Skeletal muscle cell (primary cell): ENCODE measurements around the gene CACNA1E.
"Not testable (repeated sequence)": the region's sequence is repeated elsewhere in the genome, so short reads cannot be mapped to it uniquely, and the experiment has no call there.

Source experiments
- DNase-seq: peaks from one replicate; pipeline ENCODE4 v3.0.0-alpha.2; 2010; ENCODE audit warnings: low read depth
- H3K4me3 ChIP-seq: 2 replicates; pipeline ENCODE4 v1.5.1; 2011; ENCODE audit warnings: low read depth, mild to moderate bottlenecking, control low read depth, low read length, moderate library complexity

Gene CACNA1E

GRCh38 chr1:181508486-181509165 lies 25.3 kb downstream of the CACNA1E start:
- DNase-seq = no peak
- H3K4me3 ChIP-seq = no peak overlapping the region

- DNase-seq = no peak
- H3K4me3 ChIP-seq = no peak overlapping the region
Observed at GRCh38 chr1:181513786-181514297, 30.5 kb downstream of the CACNA1E start.

- DNase-seq = no peak
- H3K4me3 ChIP-seq = no peak overlapping the region
Observed at GRCh38 chr1:181514298-181515290, 31.3 kb downstream of the CACNA1E start.

GRCh38 chr1:181516706-181517105 lies 33.4 kb downstream of the CACNA1E start:
- no peak for DNase-seq
- H3K4me3 ChIP-seq = no peak overlapping the region

- DNase-seq = no peak
Observed at GRCh38 chr1:181517181-181517875, 34.0 kb downstream of the CACNA1E start.

GRCh38 chr1:181518152-181518551 lies 34.8 kb downstream of the CACNA1E start:
- no peak for DNase-seq
- H3K4me3 ChIP-seq = no peak overlapping the region

More at GRCh38 chr1:181517181-181517875, 34.0 kb downstream of the CACNA1E start:
- H3K4me3 ChIP-seq = no peak overlapping the region

GRCh38 chr1:181522864-181523263 lies 39.5 kb downstream of the CACNA1E start:
- DNase-seq = no peak
- no peak overlapping the region for H3K4me3 ChIP-seq

- DNase-seq = no peak
Observed at GRCh38 chr1:181525104-181525721, 41.9 kb downstream of the CACNA1E start.

GRCh38 chr1:181528241-181528640 lies 44.9 kb downstream of the CACNA1E start:
- DNase-seq, H3K4me3 ChIP-seq: not testable (repeated sequence)

More at GRCh38 chr1:181525104-181525721, 41.9 kb downstream of the CACNA1E start:
- H3K4me3 ChIP-seq = no peak overlapping the region

- H3K4me3 ChIP-seq = no peak overlapping the region
- no peak for DNase-seq
Observed at GRCh38 chr1:181531441-181531840, 48.1 kb downstream of the CACNA1E start.

- no peak overlapping the region for H3K4me3 ChIP-seq
- DNase-seq = no peak
Observed at GRCh38 chr1:181531951-181532600, 48.8 kb downstream of the CACNA1E start.

- no peak overlapping the region for H3K4me3 ChIP-seq
- DNase-seq = no peak
Observed at GRCh38 chr1:181538836-181539235, 55.5 kb downstream of the CACNA1E start.

GRCh38 chr1:181541458-181541857 lies 58.1 kb downstream of the CACNA1E start:
- no peak for DNase-seq
- H3K4me3 ChIP-seq = no peak overlapping the region

- no peak for DNase-seq
- no peak overlapping the region for H3K4me3 ChIP-seq
Observed at GRCh38 chr1:181541947-181542346, 58.6 kb downstream of the CACNA1E start.

- H3K4me3 ChIP-seq, DNase-seq: not testable (repeated sequence)
Observed at GRCh38 chr1:181542406-181542805, 59.1 kb downstream of the CACNA1E start.

GRCh38 chr1:181545395-181545794 lies 62.1 kb downstream of the CACNA1E start:
- H3K4me3 ChIP-seq = no peak overlapping the region

GRCh38 chr1:181548497-181548896 lies 65.2 kb downstream of the CACNA1E start:
- no peak overlapping the region for H3K4me3 ChIP-seq
- DNase-seq = no peak

More at GRCh38 chr1:181545395-181545794, 62.1 kb downstream of the CACNA1E start:
- no peak for DNase-seq

- H3K4me3 ChIP-seq = no peak overlapping the region
- no peak for DNase-seq
Observed at GRCh38 chr1:181551249-181551648, 67.9 kb downstream of the CACNA1E start.

- DNase-seq = no peak
- H3K4me3 ChIP-seq = no peak overlapping the region
Observed at GRCh38 chr1:181551754-181552153, 68.4 kb downstream of the CACNA1E start.
